Fibroblast of lung (primary cell): ENCODE data around the gene CFAP52. TPM values are rescaled to one million over a fixed set of nuclear protein-coding genes. Genes with fewer than 3 reads are reported as not detected.

Experiments used
- DNase-seq, 2 donors: peaks; one replicate each; pipeline versions ENCODE4 v3.0.0 to v3.0.0-alpha.2; 2010; ENCODE audit warnings: low read depth in 2 of 2
- H2AFZ ChIP-seq: 2 replicates; pipeline ENCODE4 v1.5.1; 2012; ENCODE audit warnings: low read length, control low read depth, inconsistent platforms
- H3K27ac ChIP-seq: 2 replicates; pipeline ENCODE4 v1.5.1; 2011; ENCODE audit warnings: low read length, control low read depth; ENCODE audit not compliant: insufficient read depth
- H3K27me3 ChIP-seq: 2 replicates; pipeline ENCODE4 v1.5.1; 2011; ENCODE audit warnings: mild to moderate bottlenecking, low read length; ENCODE audit not compliant: control insufficient read depth, insufficient read depth
- H3K36me3 ChIP-seq: 2 replicates; pipeline ENCODE4 v1.5.1; 2011; ENCODE audit warnings: low read length; ENCODE audit not compliant: control insufficient read depth, insufficient read depth
- H3K4me1 ChIP-seq: 2 replicates; pipeline ENCODE4 v1.5.1; 2011; ENCODE audit warnings: low read length; ENCODE audit not compliant: control insufficient read depth, insufficient read depth; ENCODE audit errors: extremely low read depth
- H3K4me2 ChIP-seq: 2 replicates; pipeline ENCODE4 v1.5.1; 2011; ENCODE audit warnings: low read length, control low read depth; ENCODE audit not compliant: insufficient read depth; ENCODE audit errors: extremely low read depth
- H3K4me3 ChIP-seq, 4 experiments: fragments of 200-600 bp in 1 of 4; sonication (generic) in 1 of 4; replicated peaks in 1 of 4; 2 replicates each; pipeline ENCODE4 v1.5.1; 2011 to 2016; ENCODE audit warnings: low read length in 4 of 4, low read depth in 3 of 4, mild to moderate bottlenecking in 3 of 4, control low read depth in 2 of 4, inconsistent platforms in 1 of 4, mixed read lengths in 1 of 4; ENCODE audit not compliant: insufficient read depth in 1 of 4; ENCODE audit errors: control extremely low read depth in 1 of 4
- H3K79me2 ChIP-seq: 2 replicates; pipeline ENCODE4 v1.5.1; 2012; ENCODE audit warnings: mild to moderate bottlenecking, low read length, inconsistent platforms; ENCODE audit not compliant: control insufficient read depth, insufficient read depth
- H3K9ac ChIP-seq: 2 replicates; pipeline ENCODE4 v1.5.1; 2011; ENCODE audit warnings: mild to moderate bottlenecking, low read length, control low read depth; ENCODE audit not compliant: insufficient read depth
- H3K9me3 ChIP-seq: 2 replicates; pipeline ENCODE4 v1.5.1; 2012; ENCODE audit warnings: low read depth, low read length; ENCODE audit not compliant: control insufficient read depth, insufficient read depth
- H4K20me1 ChIP-seq: 2 replicates; pipeline ENCODE4 v1.5.1; 2011; ENCODE audit warnings: low read length; ENCODE audit not compliant: control insufficient read depth, insufficient read depth; ENCODE audit errors: extremely low read depth
- CTCF ChIP-seq, 2 donors: IDR thresholded peaks in 1 of 2; conservative IDR thresholded peaks in 1 of 2; 1 replicate in 1 of 2; 2 replicates in 1 of 2; pipeline ENCODE4 v1.5.1; 2011 to 2012; ENCODE audit warnings: low read length in 2 of 2, control low read depth in 1 of 2, inconsistent platforms in 1 of 2, low read depth in 1 of 2, mild to moderate bottlenecking in 1 of 2
- EZH2 ChIP-seq: IDR thresholded peaks from 2 replicates; pipeline ENCODE4 v1.5.1; 2012; ENCODE audit warnings: low read length, control low read depth, mild to moderate bottlenecking; ENCODE audit errors: missing control alignments
- polyA plus RNA-seq, 2 donors: library from polyadenylated mRNA; depleted of rRNA in 1 of 2; stranded (reverse) in 1 of 2; unstranded in 1 of 2; fragments of >200 nt; gene quantifications; 2 replicates each; pipeline ENCODE4 v1.2.1, GENCODE V29; 2011 to 2012; ENCODE audit warnings: missing spikeins in 1 of 2
- total RNA-seq: library from RNA; depleted of rRNA; stranded (reverse); fragments of >200 nt; gene quantifications from 2 replicates; pipeline ENCODE4 v1.2.1, GENCODE V29; 2014

The CFAP52 gene
- total and polyA plus RNA-seq, 2 donors (not counting 1 experiment from before 2014, with no cell fraction given), result 0.33 TPM; not detected in 1

- H3K27me3 ChIP-seq, result no peaks in the 10 kb centered on the region
- no peaks in the 10 kb centered on the region for H3K4me1 ChIP-seq
- no peak overlapping the region for H3K9ac ChIP-seq
- DNase-seq, result no peak
- TF ChIP-seq EZH2 (no peak), CTCF (conservative IDR thresholded peaks at IDR 0.05 in 1 of 2, IDR thresholded peaks at IDR 0.05 in 1 of 2; ENCODE audit: low read depth in 1 of 2, low read length in 2 of 2) (no peak)
- no peak overlapping the region for H2AFZ ChIP-seq
- H3K79me2 ChIP-seq, result no peaks in the 10 kb centered on the region
- H3K4me3 ChIP-seq, result no peak overlapping the region
- no peak overlapping the region for H3K27ac ChIP-seq
- H3K4me2 ChIP-seq, result no peak overlapping the region
- no peaks in the 10 kb centered on the region for H4K20me1 ChIP-seq
- no peaks in the 10 kb centered on the region for H3K9me3 ChIP-seq
- no peaks in the 10 kb centered on the region for H3K36me3 ChIP-seq
Observed at GRCh38 chr17:9671559-9671958, 95.1 kb downstream of the CFAP52 start.

GRCh38 chr17:9672266-9672665, 95.8 kb downstream of the CFAP52 start:
- no peaks in the 10 kb centered on the region for H3K4me1 ChIP-seq
- H3K9me3 ChIP-seq, result no peaks in the 10 kb centered on the region
- H3K27ac ChIP-seq, result no peak overlapping the region
- H3K4me2 ChIP-seq, result no peak overlapping the region
- H3K79me2 ChIP-seq, result no peaks in the 10 kb centered on the region
- H3K36me3 ChIP-seq, result no peaks in the 10 kb centered on the region
- no peaks in the 10 kb centered on the region for H4K20me1 ChIP-seq
- no peak overlapping the region for H3K4me3 ChIP-seq
- H2AFZ ChIP-seq, result no peak overlapping the region
- H3K27me3 ChIP-seq, result no peaks in the 10 kb centered on the region
- TF ChIP-seq CTCF (conservative IDR thresholded peaks at IDR 0.05 in 1 of 2, IDR thresholded peaks at IDR 0.05 in 1 of 2; ENCODE audit: low read depth in 1 of 2, low read length in 2 of 2) (no peak), EZH2 (no peak)
- peak in 1 of 2 donors; percentile 11 for DNase-seq
- no peak overlapping the region for H3K9ac ChIP-seq

GRCh38 chr17:9672691-9673090, 96.2 kb downstream of the CFAP52 start:
- Histone ChIP-seq H3K9me3 (no peaks in the 10 kb centered on the region), H3K4me2 (no peak overlapping the region), H3K4me1 (no peaks in the 10 kb centered on the region), H3K4me3 (no peak overlapping the region), H3K27me3 (no peaks in the 10 kb centered on the region), H2AFZ (no peak overlapping the region), H3K27ac (no peak overlapping the region), H3K36me3 (no peaks in the 10 kb centered on the region), H3K79me2 (no peaks in the 10 kb centered on the region), H4K20me1 (no peaks in the 10 kb centered on the region), H3K9ac (no peak overlapping the region)
- no peak for DNase-seq
- TF ChIP-seq EZH2 (no peak), CTCF (conservative IDR thresholded peaks at IDR 0.05 in 1 of 2, IDR thresholded peaks at IDR 0.05 in 1 of 2; ENCODE audit: low read depth in 1 of 2, low read length in 2 of 2) (no peak)
